M059J (cell line): ENCODE data around the gene GASK1A. TPM values are rescaled to one million over a fixed set of nuclear protein-coding genes. Genes with fewer than 3 reads are reported as not detected.

Experiments
- DNase-seq: peaks from one replicate; pipeline ENCODE4 v3.0.0-alpha.2; 2012; ENCODE audit warnings: low read depth
- total RNA-seq: library from RNA; depleted of rRNA; stranded (reverse); fragments of >200 nt; shearing (Covaris generic); gene quantifications from 2 replicates; pipeline ENCODE4 v1.2.3, GENCODE V29; 2014

The GASK1A gene
- total RNA-seq, 1 experiment from 2014 or later: 3.4 TPM

GRCh38 chr3:42982645-42983412, 3.7 kb downstream of the GASK1A start:
- DNase-seq: no peak

DNA sequence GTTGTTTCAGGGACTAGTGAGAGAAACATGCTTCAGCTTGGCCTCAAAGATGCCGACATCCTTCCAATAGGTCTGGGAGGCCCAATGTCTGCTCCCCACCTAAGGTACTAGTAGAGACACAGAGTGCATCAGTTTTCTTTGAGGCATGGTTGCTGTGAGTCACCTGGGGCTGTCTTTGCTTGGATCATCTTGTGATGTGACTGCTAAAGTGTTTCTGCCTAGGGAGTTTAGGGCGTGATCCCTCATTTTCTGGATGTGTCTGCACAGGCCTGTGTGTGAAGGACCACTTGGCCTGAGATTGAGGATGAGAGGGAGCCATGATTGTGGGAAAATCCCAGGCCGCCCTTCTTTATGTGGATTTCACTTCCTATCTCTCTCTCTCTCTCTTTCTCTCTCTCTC, 4.8 kb downstream of the GASK1A start:
- DNase-seq: no peak

GRCh38 chr3:42984701-42985100, 5.6 kb downstream of the GASK1A start:
- DNase-seq: no peak

GRCh38 chr3:42988097-42988496, 9.0 kb downstream of the GASK1A start:
- no peak for DNase-seq

GRCh38 chr3:42988566-42988965, 9.5 kb downstream of the GASK1A start:
- no peak for DNase-seq

- DNase-seq: no peak
Measured at GRCh38 chr3:42991341-42992315, 12.5 kb downstream of the GASK1A start.

- DNase-seq: no peak
Measured at GRCh38 chr3:42994595-42994994, 15.5 kb downstream of the GASK1A start.

GRCh38 chr3:42996021-42996420, 16.9 kb downstream of the GASK1A start:
- DNase-seq: no peak

DNA sequence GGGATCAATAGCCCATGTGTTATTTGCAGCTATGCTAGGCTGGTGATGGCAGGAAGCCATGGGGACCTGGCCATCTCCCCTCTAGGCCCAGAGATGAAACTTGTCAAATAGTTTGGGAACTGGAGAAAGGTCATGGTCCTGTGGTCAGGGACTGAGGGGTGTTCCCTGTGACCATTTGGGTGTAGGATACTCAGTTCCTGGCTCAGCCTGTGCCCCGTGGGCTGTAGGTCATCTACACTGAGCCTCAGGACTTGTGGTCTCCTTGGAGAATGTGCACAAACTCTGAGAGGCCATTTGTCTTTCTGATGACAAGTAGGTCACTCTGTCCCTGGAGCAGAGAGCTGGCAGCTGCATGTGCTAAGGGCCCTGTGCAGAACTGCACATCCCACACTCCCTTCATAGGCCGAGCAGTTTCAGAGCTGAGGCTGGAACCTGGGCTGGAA, 17.5 kb downstream of the GASK1A start:
- no peak for DNase-seq

DNA sequence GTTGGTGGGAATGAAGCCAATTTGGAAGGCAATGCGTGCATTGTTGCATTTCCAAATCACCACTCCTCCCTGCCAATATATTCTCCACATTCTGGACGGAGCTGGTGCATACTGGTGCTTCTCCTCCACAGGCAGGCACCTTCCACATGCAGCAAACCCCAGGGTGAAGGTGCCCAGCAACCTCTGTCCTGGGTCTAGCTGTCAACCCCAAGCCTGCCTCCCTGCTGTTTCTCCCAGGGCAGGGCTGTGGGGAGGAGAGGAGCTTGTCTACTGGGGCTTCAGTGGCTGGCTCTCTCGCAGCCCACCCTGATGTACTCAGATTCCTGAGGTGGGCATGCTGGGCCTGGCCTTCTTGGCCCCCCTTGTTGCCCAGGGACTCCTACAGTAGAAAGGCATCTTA, 20.1 kb downstream of the GASK1A start:
- DNase-seq: no peak

DNA sequence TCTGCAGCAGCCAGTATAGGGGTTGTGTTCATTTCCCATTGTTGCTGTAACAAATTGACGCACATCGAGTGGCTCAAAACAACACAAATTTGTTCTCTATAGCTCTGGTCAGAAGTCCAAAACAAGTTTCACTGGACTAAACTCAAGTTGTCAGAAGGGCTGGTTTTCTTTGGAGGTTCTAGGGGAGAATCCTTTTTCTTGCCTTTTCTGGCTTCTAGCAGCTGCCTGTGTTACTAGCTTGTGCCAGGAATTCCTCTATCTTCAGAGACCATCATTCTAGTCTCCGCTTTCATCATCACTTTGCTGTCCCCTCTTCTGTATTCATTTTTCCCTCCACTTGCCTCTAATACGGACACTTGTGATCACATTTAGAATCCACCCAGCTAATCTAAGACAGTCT, 20.5 kb downstream of the GASK1A start:
- DNase-seq: no peak

DNA sequence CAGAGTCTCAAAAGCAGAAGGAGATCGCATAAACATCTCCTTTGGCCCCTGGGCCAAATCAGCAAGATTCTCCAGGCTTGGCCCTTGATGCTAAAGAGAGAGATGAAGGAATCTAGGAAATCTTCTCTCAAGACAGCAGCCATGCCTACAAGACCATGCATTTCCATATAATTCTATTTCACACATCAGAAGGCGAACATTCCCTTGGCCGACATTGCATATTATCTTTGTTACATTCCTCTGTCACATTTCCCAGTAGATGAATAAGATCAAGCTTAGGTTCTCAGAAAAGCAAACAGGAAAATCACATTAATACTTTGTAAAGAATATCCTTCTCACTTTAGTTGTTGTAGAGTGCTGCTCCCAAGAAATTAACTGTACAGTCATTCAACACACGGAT, 21.3 kb downstream of the GASK1A start:
- DNase-seq: no peak

GRCh38 chr3:43001094-43001553, 22.0 kb downstream of the GASK1A start:
- DNase-seq: peak; percentile 11

- no peak for DNase-seq
Measured at GRCh38 chr3:43001556-43002121, 22.5 kb downstream of the GASK1A start.

- peak; percentile 61 for DNase-seq
Measured at GRCh38 chr3:43004282-43004681, 25.2 kb downstream of the GASK1A start.

- peak; percentile 23 for DNase-seq
Measured at GRCh38 chr3:43005253-43005652, 26.1 kb downstream of the GASK1A start.

GRCh38 chr3:43005981-43006380, 26.9 kb downstream of the GASK1A start:
- DNase-seq: no peak

GRCh38 chr3:43006825-43007224, 27.7 kb downstream of the GASK1A start:
- no peak for DNase-seq

DNA sequence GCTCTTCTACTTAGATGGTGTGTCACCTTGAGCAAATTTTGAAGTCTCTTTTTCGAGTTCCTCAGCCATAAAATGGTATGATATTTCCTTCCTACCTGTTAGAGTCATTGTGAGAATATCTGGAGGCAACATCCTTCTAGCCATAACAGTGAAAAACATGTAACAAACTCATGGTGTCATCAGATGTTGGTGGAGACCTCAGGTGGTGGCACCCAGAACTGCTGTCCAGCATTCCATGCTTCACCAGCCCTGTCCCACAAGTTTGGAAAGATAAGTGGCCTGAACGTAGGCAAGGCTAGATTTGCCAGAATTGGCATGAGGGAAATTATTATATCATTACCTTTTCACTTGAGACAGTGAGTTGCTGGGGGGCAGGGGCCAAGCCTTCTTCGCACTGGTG, 30.4 kb downstream of the GASK1A start:
- no peak for DNase-seq

- no peak for DNase-seq
Measured at GRCh38 chr3:43010638-43011037, 31.5 kb downstream of the GASK1A start.

- no peak for DNase-seq
Measured at GRCh38 chr3:43011638-43012037, 32.5 kb downstream of the GASK1A start.

- no peak for DNase-seq
Measured at GRCh38 chr3:43012174-43012573, 33.1 kb downstream of the GASK1A start.
